Activated naive CD4-positive, alpha-beta T cell treated with anti-CD3 and anti-CD28 coated beads, Interleukin-2, amount 50 U/mL, for 24 hours (primary cell): Measurements from ENCODE around the gene CNOT1.

Experiments used
- H3K27ac Mint-ChIP-seq: one replicate; pipeline ENCODE4 v1.8.0; 2021; ENCODE audit warnings: mild to moderate bottlenecking, mixed read lengths
- H3K27me3 Mint-ChIP-seq: one replicate; pipeline ENCODE4 v1.8.0; 2021; ENCODE audit warnings: mixed read lengths
- H3K36me3 Mint-ChIP-seq: one replicate; pipeline ENCODE4 v1.8.0; 2021; ENCODE audit warnings: mixed read lengths
- H3K4me1 Mint-ChIP-seq: one replicate; pipeline ENCODE4 v1.8.0; 2021; ENCODE audit warnings: mixed read lengths
- H3K4me3 Mint-ChIP-seq: one replicate; pipeline ENCODE4 v1.8.0; 2021; ENCODE audit warnings: mild to moderate bottlenecking, mixed read lengths
- H3K9me3 Mint-ChIP-seq: one replicate; pipeline ENCODE4 v1.8.0; 2021; ENCODE audit warnings: mixed read lengths

The CNOT1 gene

DNA sequence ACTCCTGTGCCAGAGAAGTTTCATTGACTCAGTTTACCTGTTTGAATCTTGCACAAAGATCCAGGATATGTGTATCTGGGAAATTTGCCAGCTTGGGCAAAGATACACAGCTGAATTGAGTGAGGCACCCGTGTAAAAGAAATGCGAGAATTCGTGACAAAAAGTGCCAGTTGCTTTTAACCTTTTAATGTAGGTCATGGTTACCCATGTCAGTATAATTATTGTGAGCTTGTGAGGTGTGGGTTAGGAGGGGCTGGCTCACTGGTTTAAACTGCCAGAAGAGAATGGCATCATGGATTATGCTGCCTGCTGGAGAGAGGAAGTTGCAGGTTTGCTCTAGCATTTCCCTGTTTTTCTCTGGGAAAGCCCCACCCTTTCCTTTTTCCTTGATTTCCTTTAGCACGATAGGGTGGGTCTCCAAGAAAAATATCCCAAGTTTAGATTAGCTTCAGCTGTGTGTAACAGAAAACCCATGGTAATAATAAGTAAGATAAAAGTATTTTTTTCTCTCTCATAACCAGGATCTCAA is 154.5 kb downstream of the CNOT1 start:
- Mint-ChIP-seq H3K4me3 (no peak overlapping the region), H3K27me3 (peaks cover 8% of the 10 kb centered on the region)

DNA sequence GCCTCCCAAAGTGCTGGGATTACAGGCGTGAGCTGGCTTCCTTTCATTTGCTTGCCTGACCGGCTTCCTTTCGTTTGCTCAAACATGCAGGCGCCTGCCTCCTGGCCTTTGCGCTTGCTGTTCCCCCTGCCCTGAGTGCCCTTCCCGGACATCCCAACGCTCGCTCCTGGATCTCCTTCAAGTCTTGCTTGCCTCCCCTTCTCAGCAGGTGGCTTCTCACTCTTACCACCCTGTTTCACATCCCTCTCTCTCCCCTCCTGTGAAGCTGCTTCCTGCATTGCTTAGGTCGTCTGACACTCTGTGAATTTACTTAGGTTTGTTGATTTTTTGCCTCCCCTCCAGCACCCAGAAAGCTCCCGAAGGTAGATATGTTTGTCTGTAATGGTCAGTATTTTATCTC is 155.3 kb downstream of the CNOT1 start:
- Mint-ChIP-seq H3K36me3 (no peaks in the 10 kb centered on the region), H3K4me1 (no peaks in the 10 kb centered on the region), H3K27me3 (peaks cover 9% of the 10 kb centered on the region), H3K27ac (no peak overlapping the region), H3K9me3 (no peaks in the 10 kb centered on the region), H3K4me3 (no peak overlapping the region)

More for the DNA sequence above, 154.5 kb downstream of the CNOT1 start:
- Mint-ChIP-seq H3K4me1 (no peaks in the 10 kb centered on the region), H3K36me3 (no peaks in the 10 kb centered on the region), H3K27ac (no peak overlapping the region), H3K9me3 (no peaks in the 10 kb centered on the region)

DNA sequence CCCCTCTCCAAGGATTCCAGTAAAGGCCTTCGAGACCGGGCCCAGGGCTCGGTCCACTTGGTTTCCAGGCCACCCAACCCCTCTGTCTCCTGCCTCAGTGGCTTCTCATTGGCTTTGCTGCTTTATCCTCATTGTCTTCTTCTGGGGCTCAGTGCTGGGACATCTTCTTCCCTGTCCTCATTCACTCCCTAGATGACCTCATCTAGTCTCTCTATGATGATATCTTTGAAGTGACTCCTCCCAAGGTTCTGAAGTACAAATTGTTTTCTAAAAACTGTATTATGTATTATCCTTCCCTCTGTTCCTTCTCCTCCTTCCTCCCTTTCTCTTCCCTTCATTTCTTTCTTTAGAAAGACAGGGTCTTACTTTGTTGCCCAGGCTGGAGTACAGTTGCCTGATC is 156.8 kb downstream of the CNOT1 start:
- Mint-ChIP-seq H3K4me3 (no peak overlapping the region), H3K36me3 (no peaks in the 10 kb centered on the region), H3K4me1 (no peaks in the 10 kb centered on the region), H3K27me3 (peaks cover 19% of the 10 kb centered on the region), H3K27ac (no peak overlapping the region), H3K9me3 (no peaks in the 10 kb centered on the region)

DNA sequence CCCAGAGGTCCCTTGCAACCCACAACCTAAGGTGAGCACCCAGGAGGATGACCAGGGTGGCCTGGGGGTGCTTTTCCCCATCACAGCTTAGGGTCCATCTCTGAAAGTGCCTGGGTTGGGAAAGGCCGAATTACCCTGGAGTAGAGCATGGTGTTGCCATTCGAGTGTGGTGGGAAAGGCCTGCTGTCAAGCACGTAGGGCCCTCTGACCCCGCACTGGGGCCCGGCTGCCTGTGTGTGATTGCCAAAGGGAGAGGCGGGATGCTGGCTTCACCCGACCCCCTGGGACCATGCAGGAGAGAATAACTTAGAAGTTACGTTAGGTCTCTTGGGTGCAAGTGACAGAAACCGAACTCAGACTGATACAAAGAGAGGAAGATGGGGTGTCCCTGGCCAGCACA is 157.4 kb downstream of the CNOT1 start:
- H3K27me3 Mint-ChIP-seq, result peaks cover 22% of the 10 kb centered on the region
- H3K4me3 Mint-ChIP-seq, result no peak overlapping the region
- H3K36me3 Mint-ChIP-seq, result no peaks in the 10 kb centered on the region
- H3K9me3 Mint-ChIP-seq, result no peaks in the 10 kb centered on the region
- H3K27ac Mint-ChIP-seq, result no peak overlapping the region
- no peaks in the 10 kb centered on the region for H3K4me1 Mint-ChIP-seq

DNA sequence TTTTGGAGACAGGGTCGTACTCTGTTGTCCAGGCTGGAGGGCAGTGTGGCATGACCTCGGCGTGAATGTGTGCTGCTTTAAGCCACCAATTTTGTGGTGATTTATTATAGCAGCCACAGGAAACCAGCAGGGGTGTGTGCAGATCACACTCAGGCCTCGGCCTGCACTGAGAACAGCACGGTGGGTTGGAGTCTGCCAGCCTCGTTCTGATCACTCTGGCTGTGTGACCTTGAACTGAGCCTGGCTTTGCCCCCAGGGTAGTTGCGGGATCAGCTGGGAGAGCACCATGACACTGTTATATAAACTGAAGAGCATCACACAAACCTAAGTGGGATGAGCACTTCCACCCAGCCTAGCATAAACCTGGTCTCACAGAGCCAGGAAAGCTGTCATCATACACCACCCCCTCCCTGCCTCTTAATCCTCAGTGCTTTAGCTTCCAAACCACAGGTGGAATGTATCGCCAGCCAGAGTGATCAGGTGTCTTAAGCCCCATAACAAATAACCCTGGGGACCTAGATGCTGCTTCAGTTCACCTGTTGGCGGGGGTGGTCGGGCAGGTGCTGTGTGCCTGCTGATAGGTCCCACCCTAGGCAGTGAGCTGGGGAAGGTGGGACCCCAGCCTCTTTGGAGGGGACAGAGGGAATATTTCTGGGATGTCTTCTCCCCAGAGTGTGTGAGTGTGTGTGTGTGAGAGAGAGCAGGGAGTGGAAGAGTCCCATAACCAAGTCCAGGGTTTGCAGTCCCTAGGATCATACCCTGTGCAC is 158.2 kb downstream of the CNOT1 start:
- Mint-ChIP-seq H3K4me1 (no peaks in the 10 kb centered on the region), H3K27me3 (peaks cover 27% of the 10 kb centered on the region), H3K9me3 (no peaks in the 10 kb centered on the region), H3K36me3 (no peaks in the 10 kb centered on the region), H3K27ac (no peak overlapping the region), H3K4me3 (no peak overlapping the region)
